OCI-LY7 (cell line): ENCODE results near the gene FASTK. TPM values are rescaled to one million over a fixed set of nuclear protein-coding genes. Genes with fewer than 3 reads are reported as not detected.

Source experiments
- BruUV-seq: library from RNA; stranded (reverse); fragments of 400-500 nt; replicated peaks from 2 replicates; lab custom pipeline; 2021; lab: Mats Ljungman, UMichigan
- CTCF ChIA-PET: fragments of 300-600 bp; sonication (Branson Sonifier 250); formaldehyde crosslinking; loops from one replicate; lab custom pipeline; 2022; ENCODE audit warnings: antibody characterized with exemption; ENCODE audit not compliant: unreplicated experiment; lab: Charles Lee
- POLR2A ChIA-PET: fragments of 300-600 bp; sonication (Branson Sonifier 250); formaldehyde crosslinking; loops from one replicate; lab custom pipeline; 2022; ENCODE audit warnings: antibody characterized with exemption; lab: Charles Lee
- DNase-seq: peaks from one replicate; pipeline ENCODE4 v3.0.0-alpha.2; 2015; ENCODE audit warnings: low spot score
- H2AFZ ChIP-seq: fragments of 200-600 bp; sonication (generic), shearing (Covaris generic); 2 replicates; pipeline ENCODE4 v1.6.1; 2014; ENCODE audit warnings: mild to moderate bottlenecking, antibody characterized with exemption, low read length, moderate library complexity
- H3K27ac ChIP-seq: fragments of 200-600 bp; sonication (generic); 2 replicates; pipeline ENCODE4 v1.5.1; 2014; ENCODE audit warnings: mixed run types, low read depth, mild to moderate bottlenecking, moderate library complexity, low read length, inconsistent platforms; ENCODE audit not compliant: poor library complexity, severe bottlenecking
- H3K36me3 ChIP-seq: fragments of 200-600 bp; sonication (generic); 2 replicates; pipeline ENCODE4 v1.6.1; 2014; ENCODE audit warnings: mild to moderate bottlenecking, antibody characterized with exemption, low read length, moderate library complexity, mixed read lengths; ENCODE audit not compliant: insufficient read depth
- H3K4me1 ChIP-seq: fragments of 200-600 bp; sonication (generic); 2 replicates; pipeline ENCODE4 v1.5.1; 2014; ENCODE audit warnings: mild to moderate bottlenecking, low read length; ENCODE audit not compliant: insufficient read depth, poor library complexity, severe bottlenecking
- H3K4me2 ChIP-seq: fragments of 200-600 bp; sonication (generic); 2 replicates; pipeline ENCODE4 v1.6.1; 2014; ENCODE audit warnings: mild to moderate bottlenecking, low read length
- H3K4me3 ChIP-seq: fragments of 200-600 bp; sonication (generic); 2 replicates; pipeline ENCODE4 v1.5.1; 2014; ENCODE audit warnings: mild to moderate bottlenecking, low read depth, low read length; ENCODE audit not compliant: poor library complexity, severe bottlenecking
- H3K79me2 ChIP-seq: fragments of 200-600 bp; sonication (generic); 2 replicates; pipeline ENCODE4 v1.6.1; 2016; ENCODE audit warnings: low read depth, mild to moderate bottlenecking, low read length, moderate library complexity, mixed read lengths; ENCODE audit not compliant: insufficient read depth
- H3K9me2 ChIP-seq: fragments of 200-600 bp; sonication (generic); 2 replicates; pipeline ENCODE4 v1.6.1; 2016; ENCODE audit warnings: mild to moderate bottlenecking, low read length, mixed read lengths; ENCODE audit not compliant: insufficient read depth
- H3K9me3 ChIP-seq: fragments of 200-600 bp; sonication (generic); 2 replicates; pipeline ENCODE4 v1.6.1; 2014; ENCODE audit warnings: mild to moderate bottlenecking, mixed run types, low read length, mixed read lengths
- H4K20me1 ChIP-seq: fragments of 200-600 bp; sonication (generic); 2 replicates; pipeline ENCODE4 v1.6.1; 2014; ENCODE audit warnings: mild to moderate bottlenecking, antibody characterized with exemption, low read length, moderate library complexity, mixed read lengths; ENCODE audit not compliant: insufficient read depth
- CTCF ChIP-seq: fragments of 200-600 bp; sonication (generic); conservative IDR thresholded peaks from 2 replicates; pipeline ENCODE4 v1.5.1; 2014; ENCODE audit warnings: mild to moderate bottlenecking, antibody characterized with exemption, low read length, moderate library complexity, mixed read lengths
- EZH2phosphoT487 ChIP-seq: fragments of 200-600 bp; sonication (generic); IDR thresholded peaks from 2 replicates; pipeline ENCODE4 v1.6.1; 2018; ENCODE audit warnings: low read depth, borderline replicate concordance, mild to moderate bottlenecking, mixed run types, antibody characterized with exemption, low read length, moderate library complexity, mixed read lengths
- intact Hi-C: fragments of 100-400 bp; cut with micrococcal nuclease; formaldehyde crosslinking; loops from one replicate; pipeline ENCODE4 v1.10.0; 2022; ENCODE audit not compliant: unreplicated experiment
- total RNA-seq, 2 experiments: library from RNA; depleted of rRNA in 1 of 2; stranded (reverse); fragments of >200 nt in 1 of 2; shearing (Covaris generic) in 1 of 2; gene quantifications; 2 replicates each; pipeline ENCODE4 v1.2.3, GENCODE V29; 2014 to 2022

FASTK gene
- total RNA-seq, 2 experiments from 2014 or later: 90.5 to 118 TPM

- Histone ChIP-seq H3K4me1 (no peaks in the 10 kb centered on the region), H3K4me3 (no peak overlapping the region), H3K9me3 (no peaks in the 10 kb centered on the region), H3K4me2 (no peak overlapping the region), H3K27ac (no peak overlapping the region), H3K9me2 (no peaks in the 10 kb centered on the region), H3K36me3 (no peaks in the 10 kb centered on the region), H3K79me2 (no peaks in the 10 kb centered on the region), H2AFZ (no peak overlapping the region), H4K20me1 (no peaks in the 10 kb centered on the region)
- no TSS peak for BruUV-seq
- POLR2A ChIA-PET: no interaction called here
- CTCF ChIA-PET: interaction anchor here (0.7 to 1.4 kb wide), 2 partner anchors 15 to 48 kb away, joined by 3 read pairs; no protein-coding TSS in a partner anchor
- no peak for TF ChIP-seq CTCF
- no peak for TF ChIP-seq EZH2phosphoT487
- no peak for DNase-seq
- intact Hi-C loops: loop anchor here (5.0 kb wide), 1 partner anchor 179 kb away; no protein-coding TSS in a partner anchor
These were observed 42.7 kb upstream of the FASTK start for GRCh38 chr7:151123158-151123821.

DNA sequence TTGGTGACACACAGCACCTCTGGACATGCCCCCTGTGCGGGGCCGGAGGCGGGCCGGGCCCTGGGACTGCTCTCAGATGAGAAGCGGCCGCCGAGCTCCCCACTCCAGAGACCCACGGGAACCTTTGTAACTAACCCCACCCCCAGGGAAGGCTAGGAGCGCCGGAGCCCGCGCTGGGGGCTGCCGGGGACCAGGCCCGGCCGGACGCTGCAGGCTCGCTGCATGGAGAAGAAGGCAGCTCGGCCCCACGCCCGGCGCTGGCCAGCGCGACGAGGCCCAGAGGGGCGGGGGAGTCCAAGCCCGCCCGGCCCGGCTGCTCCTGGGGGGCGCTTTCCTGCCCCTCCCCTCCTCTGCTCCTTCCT is 42.2 kb upstream of the FASTK start:
- DNase-seq: no peak
- no TSS peak for BruUV-seq
- TF ChIP-seq EZH2phosphoT487: no peak
- no peak for TF ChIP-seq CTCF
- Histone ChIP-seq H3K9me3 (no peaks in the 10 kb centered on the region), H2AFZ (no peak overlapping the region), H3K4me1 (no peaks in the 10 kb centered on the region), H3K9me2 (no peaks in the 10 kb centered on the region), H3K79me2 (no peaks in the 10 kb centered on the region), H3K36me3 (no peaks in the 10 kb centered on the region), H4K20me1 (no peaks in the 10 kb centered on the region), H3K4me3 (no peak overlapping the region), H3K27ac (no peak overlapping the region), H3K4me2 (no peak overlapping the region)
- intact Hi-C loops: loop anchor here (5.0 kb wide), 1 partner anchor 180 kb away; no protein-coding TSS in a partner anchor
- ChIA-PET CTCF (no interaction called here), POLR2A (no interaction called here)

DNA sequence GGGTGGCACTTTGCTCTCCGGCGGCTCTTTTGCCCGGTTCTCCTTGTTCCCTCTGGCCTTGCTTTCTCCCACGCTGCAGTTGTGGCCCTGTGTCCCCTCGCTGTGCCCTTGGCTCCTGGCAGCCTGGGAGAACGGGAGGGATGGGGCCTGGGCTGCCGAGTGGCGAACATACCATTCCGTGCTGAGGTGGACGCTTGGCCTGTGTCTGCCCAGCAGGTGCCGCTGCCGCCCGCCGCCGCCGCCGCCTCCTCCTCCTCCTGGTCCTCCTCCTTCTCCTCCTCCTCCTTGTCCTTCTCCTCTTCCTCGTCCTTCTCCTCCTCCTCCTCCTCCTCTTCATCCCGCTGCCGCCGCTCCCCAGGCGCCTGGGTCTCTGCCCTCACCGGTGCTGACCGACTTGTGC is 41.7 kb upstream of the FASTK start:
- ChIA-PET CTCF (no interaction called here), POLR2A (no interaction called here)
- Histone ChIP-seq H3K27ac (no peak overlapping the region), H3K4me2 (no peak overlapping the region), H3K9me2 (no peaks in the 10 kb centered on the region), H4K20me1 (no peaks in the 10 kb centered on the region), H3K79me2 (no peaks in the 10 kb centered on the region), H3K9me3 (no peaks in the 10 kb centered on the region), H3K36me3 (no peaks in the 10 kb centered on the region), H3K4me3 (no peak overlapping the region), H2AFZ (no peak overlapping the region), H3K4me1 (no peaks in the 10 kb centered on the region)
- intact Hi-C loops: loop anchor here (5.0 kb wide), 1 partner anchor 180 kb away; no protein-coding TSS in a partner anchor
- TF ChIP-seq CTCF (no peak), EZH2phosphoT487 (no peak)
- no TSS peak for BruUV-seq
- no peak for DNase-seq
